HCT116 (cell line): ENCODE results near the gene KCND3.

Source experiments
- CTCF ChIP-seq, 3 experiments: fragments of 200-600 bp in 1 of 3; sonication (generic) in 1 of 3; IDR thresholded peaks in 2 of 3; conservative IDR thresholded peaks in 1 of 3; 2 replicates each; pipeline ENCODE4 v1.5.1; 2012 to 2017; ENCODE audit warnings: low read depth in 2 of 3, low read length in 2 of 3, antibody characterized with exemption in 1 of 3, borderline replicate concordance in 1 of 3, control low read depth in 1 of 3, mild to moderate bottlenecking in 1 of 3, mixed read lengths in 1 of 3, mixed run types in 1 of 3, moderate library complexity in 1 of 3; ENCODE audit not compliant: insufficient read depth in 1 of 3
- POLR2A ChIP-seq: IDR thresholded peaks from 2 replicates; pipeline ENCODE4 v1.7.0; 2011; ENCODE audit warnings: borderline replicate concordance; ENCODE audit not compliant: insufficient read depth, insufficient read length; ENCODE audit errors: extremely low read depth
- ZNF274 ChIP-seq: fragments of 200-500 bp; sonication (Bioruptor generic); IDR thresholded peaks from 2 replicates; pipeline ENCODE4 v1.6.1; 2014; ENCODE audit warnings: mild to moderate bottlenecking, low read depth, low read length, inconsistent platforms

DNA sequence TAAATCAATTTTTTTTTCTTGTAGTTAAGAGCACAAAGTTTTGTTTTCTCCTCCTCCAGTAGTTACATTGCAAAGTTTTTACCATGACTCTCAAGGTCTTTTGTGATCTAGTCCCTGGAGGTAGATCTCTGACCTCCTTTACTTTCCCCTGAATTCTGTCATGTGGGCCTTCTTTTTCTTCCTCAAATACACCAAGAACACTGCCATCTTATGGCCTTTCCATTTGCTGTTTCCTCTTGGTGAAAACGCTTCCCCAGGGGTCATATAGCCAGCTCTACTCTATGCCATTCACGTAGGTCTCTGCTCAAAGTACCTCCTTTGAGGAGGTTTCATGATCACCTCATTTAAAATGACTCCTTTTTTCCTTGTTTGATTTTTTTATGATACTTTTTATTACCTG is 231.1 kb downstream of the KCND3 start:
- TF ChIP-seq ZNF274 (no peak), CTCF (IDR thresholded peaks at IDR 0.05 in 2 of 3, conservative IDR thresholded peaks at IDR 0.05 in 1 of 3; ENCODE audit: borderline replicate concordance in 1 of 3, insufficient read depth in 1 of 3, low read depth in 2 of 3, low read length in 2 of 3) (peak in 1 of 3 experiments; percentile 27; a peak in 1 of 6 replicates), POLR2A (no peak)
